Measurements from ENCODE around the gene CLEC14A.

Gene CLEC14A

GRCh38 chr14:38211255-38211735 is 44.6 kb downstream of the CLEC14A start:
- no peak for TF ChIP-seq CTCF (IDR thresholded peaks at IDR 0.05; ENCODE audit: insufficient read depth, low read depth, low read length, missing control alignments)
- no peak overlapping the region for H3K4me3 ChIP-seq (ENCODE audit: low read depth, low read length)
- DNase-seq (ENCODE audit: low read depth) = no peak

- no peak for DNase-seq (ENCODE audit: low read depth)
- H3K4me3 ChIP-seq (ENCODE audit: low read depth, low read length) = no peak overlapping the region
- no peak for TF ChIP-seq CTCF (IDR thresholded peaks at IDR 0.05; ENCODE audit: insufficient read depth, low read depth, low read length, missing control alignments)
These were observed 45.2 kb downstream of the CLEC14A start for GRCh38 chr14:38210587-38211216.

GRCh38 chr14:38209572-38210557 is 46.0 kb downstream of the CLEC14A start:
- H3K4me3 ChIP-seq (ENCODE audit: low read depth, low read length) = no peak overlapping the region
- TF ChIP-seq CTCF (IDR thresholded peaks at IDR 0.05; ENCODE audit: insufficient read depth, low read depth, low read length, missing control alignments) = no peak
- DNase-seq (ENCODE audit: low read depth) = no peak

- no peak overlapping the region for H3K4me3 ChIP-seq (ENCODE audit: low read depth, low read length)
- no peak for TF ChIP-seq CTCF (IDR thresholded peaks at IDR 0.05; ENCODE audit: insufficient read depth, low read depth, low read length, missing control alignments)
- DNase-seq (ENCODE audit: low read depth) = no peak
These were observed 47.0 kb downstream of the CLEC14A start for GRCh38 chr14:38208618-38209562.

GRCh38 chr14:38207736-38208617 is 47.9 kb downstream of the CLEC14A start, which contains the start of gene SSTR1:
Gene SSTR1 (plus strand): TSS chr14:38207904. CDS start chr14:38209390, 1,486 bp downstream.
- no peak for DNase-seq (ENCODE audit: low read depth)
- no peak for TF ChIP-seq CTCF (IDR thresholded peaks at IDR 0.05; ENCODE audit: insufficient read depth, low read depth, low read length, missing control alignments)
- no peak within 1 kb of the TSS for H3K4me3 ChIP-seq (ENCODE audit: low read depth, low read length)

Measured in GM12865 (cell line).